Muscle of leg (tissue), 11 donors: ENCODE results near the gene C10orf90. TPM values are rescaled to one million over a fixed set of nuclear protein-coding genes. Genes with fewer than 3 reads are reported as not detected.
A peak's percentile ranks its signal among the peaks of the same experiment; 100 is the strongest.

Experiments used
- DNase-seq: peaks from one replicate; pipeline ENCODE4 v3.0.0; 2013
- H3K27ac ChIP-seq: one replicate; pipeline ENCODE4 v1.5.1; 2013; ENCODE audit warnings: mild to moderate bottlenecking, low read length, control low read depth
- H3K27me3 ChIP-seq: one replicate; pipeline ENCODE4 v1.6.1; 2013; ENCODE audit warnings: low read length; ENCODE audit not compliant: control insufficient read depth, insufficient read depth
- H3K36me3 ChIP-seq: one replicate; pipeline ENCODE4 v1.6.1; 2013; ENCODE audit warnings: low read length; ENCODE audit not compliant: control insufficient read depth, insufficient read depth
- H3K4me1 ChIP-seq: one replicate; pipeline ENCODE4 v1.6.1; 2013; ENCODE audit warnings: low read length; ENCODE audit not compliant: control insufficient read depth, insufficient read depth
- H3K4me3 ChIP-seq: one replicate; pipeline ENCODE4 v1.5.1; 2013; ENCODE audit warnings: low read length, control low read depth
- H3K9me3 ChIP-seq: replicated peaks from 2 replicates; pipeline ENCODE4 v1.6.1; 2013; ENCODE audit warnings: low read depth, low read length; ENCODE audit not compliant: control insufficient read depth
- WGBS: methylation state at CpG from one replicate; pipeline ENCODE4 v1.1.5; 2013; ENCODE audit warnings: missing lambda C conversion rate; ENCODE audit not compliant: insufficient coverage; 5-methylcytosine and 5-hydroxymethylcytosine counted together
- polyA plus RNA-seq, 8 donors: library from polyadenylated mRNA; unstranded; fragments of 120-200 nt; gene quantifications; one replicate each; pipeline versions ENCODE4 v1.2.1 to v1.2.3, GENCODE V29; 2013; ENCODE audit warnings: inconsistent platforms in 1 of 8, low replicate concordance in 1 of 8; ENCODE audit not compliant: insufficient read length in 8 of 8, insufficient read depth in 1 of 8
- total RNA-seq: library from RNA; stranded (reverse); fragments of 120-200 nt; gene quantifications from one replicate; pipeline ENCODE4 v1.2.4, GENCODE V29; 2013

The C10orf90 gene
- total and polyA plus RNA-seq, 9 donors = 0.53 to 1.1 (median 0.80) TPM

DNA sequence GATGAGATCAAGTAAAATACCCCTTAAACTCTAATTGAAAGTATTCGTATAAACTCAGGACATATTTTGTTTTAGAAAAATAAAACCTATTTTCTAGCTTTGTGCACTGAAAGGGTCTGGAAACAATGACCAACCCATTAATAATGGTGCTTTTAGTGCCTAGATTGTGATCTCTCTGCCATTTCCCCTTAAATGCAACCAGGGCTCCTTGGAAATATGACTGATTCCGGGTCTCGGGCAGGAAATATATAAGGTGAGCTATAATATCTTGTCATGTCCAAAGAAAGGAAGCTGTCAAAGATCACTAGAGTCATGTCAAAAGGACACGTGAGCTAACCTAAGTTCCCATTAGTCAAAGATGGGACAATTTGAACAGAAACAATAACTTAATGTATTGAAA is 269.9 kb downstream of the C10orf90 start:
- H3K36me3 ChIP-seq = no peaks in the 10 kb centered on the region
- H3K27ac ChIP-seq = no peak overlapping the region
- no peaks in the 10 kb centered on the region for H3K9me3 ChIP-seq
- WGBS = no CpG with 5 or more reads among the region's 4 CpGs
- H3K4me1 ChIP-seq = peaks cover 7% of the 10 kb centered on the region
- no peak overlapping the region for H3K4me3 ChIP-seq
- DNase-seq = no peak
- H3K27me3 ChIP-seq = no peaks in the 10 kb centered on the region

DNA sequence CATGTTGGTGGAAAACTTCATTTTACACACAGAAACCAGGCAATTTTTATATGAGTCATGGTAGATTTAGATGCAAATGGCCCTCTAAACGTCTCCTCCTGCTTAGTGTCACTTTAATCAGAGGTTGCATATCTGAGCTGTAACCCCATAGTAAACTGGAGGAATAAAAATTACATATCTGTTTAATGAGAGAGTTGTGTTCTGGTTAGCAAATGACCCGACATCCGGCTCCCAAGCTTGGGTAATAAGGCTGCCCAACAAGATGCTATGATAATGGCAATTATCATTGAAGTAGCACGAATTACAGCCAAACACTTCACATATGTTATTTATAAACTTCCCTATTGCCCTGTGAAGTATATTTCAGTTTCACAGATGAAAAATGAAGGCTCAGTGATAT is 271.6 kb downstream of the C10orf90 start:
- Histone ChIP-seq H3K36me3 (no peaks in the 10 kb centered on the region), H3K4me3 (no peak overlapping the region), H3K4me1 (peaks cover 9% of the 10 kb centered on the region), H3K27ac (no peak overlapping the region), H3K9me3 (no peaks in the 10 kb centered on the region), H3K27me3 (no peaks in the 10 kb centered on the region)
- DNase-seq = no peak
- no CpG with 5 or more reads among the region's 4 CpGs for WGBS

DNA sequence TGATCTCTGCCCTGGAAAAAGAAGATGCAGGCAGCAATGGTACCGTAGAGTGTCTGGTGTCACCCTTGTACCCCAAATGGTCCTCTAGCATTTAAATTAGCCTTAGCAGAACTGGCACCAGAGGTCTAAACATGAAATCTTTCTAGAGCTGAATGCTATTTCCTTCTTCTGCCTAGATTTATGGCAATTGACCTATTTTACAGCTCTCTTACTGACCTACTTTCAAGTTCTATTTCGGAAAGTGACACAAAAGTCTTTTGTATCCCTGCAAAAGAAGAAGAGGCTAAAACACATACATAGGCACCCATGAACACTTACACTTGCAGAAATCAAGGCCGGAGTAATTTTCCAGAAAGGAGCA is 272.1 kb downstream of the C10orf90 start:
- Histone ChIP-seq H3K36me3 (no peaks in the 10 kb centered on the region), H3K4me1 (peaks cover 9% of the 10 kb centered on the region), H3K4me3 (no peak overlapping the region), H3K27ac (no peak overlapping the region), H3K27me3 (no peaks in the 10 kb centered on the region), H3K9me3 (no peaks in the 10 kb centered on the region)
- no peak for DNase-seq
- 83% methylated on average over 1 of the region's 3 CpGs for WGBS

DNA sequence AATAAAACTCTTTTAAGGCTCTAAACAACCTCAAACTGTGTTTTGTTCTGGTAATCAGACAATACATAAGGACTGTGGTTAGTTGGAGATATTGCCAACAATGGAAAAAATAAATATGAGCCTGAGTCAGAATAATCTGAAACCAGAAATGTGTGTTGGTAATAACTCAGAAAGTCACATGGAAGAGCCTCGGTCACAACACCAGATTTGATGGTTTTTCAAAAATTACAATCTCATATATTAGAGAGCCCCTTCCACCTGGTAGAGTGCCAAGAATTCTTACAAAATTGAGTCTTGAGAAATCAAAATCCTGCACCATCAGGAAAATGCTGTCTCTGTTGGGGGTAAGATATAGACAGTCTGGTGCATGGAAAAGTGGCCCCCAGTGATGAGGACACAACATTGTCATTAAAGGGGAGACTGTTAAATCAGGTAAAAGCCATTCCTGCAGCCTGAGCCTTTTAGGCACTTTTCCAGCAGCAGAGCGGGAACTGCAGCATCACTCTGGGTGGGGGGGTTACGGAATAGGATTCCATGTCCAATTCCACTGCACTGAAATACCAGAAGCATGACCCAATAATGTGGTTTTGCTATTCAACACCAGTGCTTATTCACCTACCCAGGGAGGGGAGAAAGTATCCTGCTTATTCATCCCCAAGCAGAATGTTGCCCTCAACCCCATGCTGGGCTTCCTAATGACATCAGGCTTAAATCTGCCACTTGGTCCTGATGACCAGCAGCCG is 272.7 kb downstream of the C10orf90 start:
- H3K9me3 ChIP-seq = no peaks in the 10 kb centered on the region
- 67% methylated on average over 1 of the region's 4 CpGs for WGBS
- DNase-seq = peak; percentile 32
- no peak overlapping the region for H3K4me3 ChIP-seq
- no peaks in the 10 kb centered on the region for H3K27me3 ChIP-seq
- H3K36me3 ChIP-seq = no peaks in the 10 kb centered on the region
- no peak overlapping the region for H3K27ac ChIP-seq
- H3K4me1 ChIP-seq = peaks cover 9% of the 10 kb centered on the region

DNA sequence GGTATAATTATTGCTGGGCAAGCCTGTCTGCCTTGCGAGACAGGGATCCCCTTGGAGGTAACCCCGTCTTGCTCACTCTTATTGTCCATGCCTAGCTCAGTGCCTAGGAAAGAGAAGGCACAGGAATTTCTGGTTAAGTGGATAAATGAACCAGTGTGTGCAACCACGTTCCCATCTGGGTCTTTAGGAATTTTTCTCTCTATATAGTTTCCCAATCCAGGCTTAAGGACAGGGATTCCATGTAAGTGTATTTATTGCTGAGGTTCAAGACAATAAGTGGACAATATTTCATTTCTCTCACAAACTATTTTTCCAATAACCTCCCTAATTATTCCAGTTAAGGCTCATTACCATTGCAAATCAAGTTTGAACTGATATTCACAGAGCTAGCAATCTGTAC is 273.3 kb downstream of the C10orf90 start:
- 100% methylated on average over 1 of the region's 3 CpGs for WGBS
- DNase-seq = no peak
- Histone ChIP-seq H3K27me3 (no peaks in the 10 kb centered on the region), H3K27ac (no peak overlapping the region), H3K36me3 (no peaks in the 10 kb centered on the region), H3K4me1 (peaks cover 9% of the 10 kb centered on the region), H3K9me3 (no peaks in the 10 kb centered on the region), H3K4me3 (no peak overlapping the region)

DNA sequence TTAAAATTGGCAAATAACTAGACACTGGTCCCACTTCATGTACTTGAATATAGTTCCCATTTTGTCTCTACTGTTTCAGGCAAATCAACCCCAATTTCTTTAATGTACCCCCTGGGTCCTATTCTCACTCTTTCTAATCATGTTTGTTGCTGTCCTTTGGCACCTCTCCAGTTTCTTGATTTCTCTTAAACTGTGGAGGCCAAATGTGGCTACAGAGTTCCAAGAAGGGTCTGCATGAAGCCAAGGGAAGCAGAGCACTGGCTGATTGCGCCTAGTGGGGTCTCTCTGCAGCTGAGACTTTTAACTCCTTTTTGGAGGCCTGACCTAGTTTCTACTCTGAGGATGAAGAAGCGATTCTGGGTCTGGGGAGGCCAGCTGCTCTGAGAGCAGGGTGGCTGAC is 275.5 kb downstream of the C10orf90 start:
- Histone ChIP-seq H3K36me3 (no peaks in the 10 kb centered on the region), H3K4me1 (peaks cover 17% of the 10 kb centered on the region), H3K27me3 (no peaks in the 10 kb centered on the region), H3K9me3 (no peaks in the 10 kb centered on the region), H3K27ac (no peak overlapping the region), H3K4me3 (no peak overlapping the region)
- DNase-seq = peak; percentile 94
- WGBS = 45% methylated on average over 2 of the region's 2 CpGs

DNA sequence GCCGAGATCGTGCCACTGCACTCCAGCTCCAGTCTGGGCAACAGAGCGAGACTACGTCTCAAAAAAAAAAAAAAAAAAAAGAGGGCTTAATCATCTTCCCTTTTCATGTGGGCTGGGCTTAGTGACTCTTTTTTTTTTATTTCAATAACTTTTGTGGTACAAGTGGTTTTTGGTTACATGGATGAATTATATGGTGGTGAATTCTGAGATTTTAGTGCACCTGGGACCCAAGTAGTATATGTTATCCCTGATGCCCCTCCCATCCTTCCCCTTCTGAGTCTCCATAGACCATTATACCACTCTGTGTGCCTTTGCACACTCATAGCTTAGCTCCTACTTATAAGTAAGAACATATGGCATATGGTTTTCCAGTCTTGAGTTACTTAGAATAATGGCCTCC is 277.4 kb downstream of the C10orf90 start:
- H3K27me3 ChIP-seq = peaks cover 2% of the 10 kb centered on the region
- H3K36me3 ChIP-seq = no peaks in the 10 kb centered on the region
- no peaks in the 10 kb centered on the region for H3K9me3 ChIP-seq
- no peak for DNase-seq
- peaks cover 17% of the 10 kb centered on the region for H3K4me1 ChIP-seq
- no peak overlapping the region for H3K4me3 ChIP-seq
- no peak overlapping the region for H3K27ac ChIP-seq
- WGBS = no CpG with 5 or more reads among the region's 4 CpGs

DNA sequence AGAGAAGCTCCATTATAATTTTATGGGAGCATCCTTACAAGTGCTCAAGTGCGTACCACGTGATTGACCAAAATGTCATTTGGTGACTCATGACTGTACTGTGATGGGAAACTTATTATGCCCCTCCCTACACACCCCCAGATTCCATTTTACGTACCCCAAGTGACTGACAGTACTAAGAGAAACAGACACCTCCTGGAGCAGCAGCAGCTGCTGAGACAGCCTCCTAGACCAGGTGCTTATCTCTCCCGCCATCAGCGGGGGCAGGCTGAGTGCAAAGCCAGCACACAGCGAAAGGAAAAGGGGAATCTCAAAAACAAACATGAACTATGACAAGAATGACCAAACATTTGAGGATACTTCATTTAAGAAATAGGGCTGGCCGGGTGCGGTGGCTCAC is 278.0 kb downstream of the C10orf90 start:
- Histone ChIP-seq H3K36me3 (no peaks in the 10 kb centered on the region), H3K4me1 (peaks cover 17% of the 10 kb centered on the region), H3K27me3 (peaks cover 4% of the 10 kb centered on the region), H3K4me3 (no peak overlapping the region), H3K27ac (no peak overlapping the region), H3K9me3 (no peaks in the 10 kb centered on the region)
- 90% methylated on average over 2 of the region's 8 CpGs for WGBS
- DNase-seq = no peak

DNA sequence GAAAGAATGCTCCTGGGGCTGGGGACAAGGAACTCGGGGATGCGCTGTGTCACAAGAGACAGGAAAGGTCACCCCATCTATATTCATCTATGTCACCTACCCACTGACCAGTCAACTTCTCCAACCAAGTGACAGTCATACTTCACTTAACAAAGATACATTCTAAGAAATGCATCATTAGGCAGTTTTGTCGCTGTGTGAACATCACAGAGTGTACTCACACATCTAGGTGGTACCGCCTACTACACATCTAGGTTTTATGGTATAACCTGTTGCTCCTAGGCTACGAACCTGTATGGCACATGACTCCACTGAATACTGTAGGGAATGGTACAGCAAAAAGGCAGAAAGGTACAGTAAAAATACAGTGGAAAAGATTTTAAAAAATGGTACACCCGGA is 278.4 kb downstream of the C10orf90 start:
- H3K4me3 ChIP-seq = no peak overlapping the region
- 92% methylated on average over 3 of the region's 6 CpGs for WGBS
- H3K27me3 ChIP-seq = peaks cover 6% of the 10 kb centered on the region
- peak overlapping the region; percentile 2 for H3K27ac ChIP-seq
- no peak for DNase-seq
- H3K4me1 ChIP-seq = peaks cover 21% of the 10 kb centered on the region
- H3K9me3 ChIP-seq = no peaks in the 10 kb centered on the region
- H3K36me3 ChIP-seq = no peaks in the 10 kb centered on the region

DNA sequence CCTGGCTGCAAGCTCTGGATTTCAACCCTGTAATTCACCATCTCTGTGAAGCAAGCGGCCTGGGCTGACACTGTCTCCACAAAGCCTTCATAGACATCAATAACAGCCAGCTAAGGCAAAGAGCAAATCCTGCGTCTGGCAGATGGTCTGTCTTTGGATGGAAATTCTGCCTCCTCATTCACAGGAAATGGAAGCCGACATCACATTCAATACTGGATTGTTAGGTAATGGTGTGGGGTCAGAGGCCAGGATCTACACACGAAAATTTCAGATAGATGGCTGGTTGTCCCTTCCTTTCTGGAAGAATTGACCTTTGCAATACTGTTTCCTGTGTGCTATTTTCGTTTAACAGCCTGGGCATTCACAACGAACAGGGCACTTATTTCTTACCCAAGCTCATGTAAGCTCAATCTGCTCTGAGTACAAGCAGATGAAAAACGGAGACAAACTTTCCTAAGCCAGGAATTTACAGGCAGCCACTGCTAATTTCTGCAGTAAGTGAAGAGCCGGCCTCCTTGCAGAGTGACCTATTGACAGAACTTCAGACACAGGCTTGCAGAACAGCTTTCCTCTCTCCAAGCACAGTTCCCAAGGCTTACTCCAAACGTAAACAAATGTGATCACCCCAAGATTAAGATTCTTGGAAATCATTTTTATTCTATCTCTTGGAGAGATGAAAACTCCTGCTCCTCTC is 279.2 kb downstream of the C10orf90 start:
- Histone ChIP-seq H3K27me3 (peaks cover 8% of the 10 kb centered on the region), H3K27ac (peak overlapping the region; percentile 36), H3K9me3 (no peaks in the 10 kb centered on the region), H3K36me3 (no peaks in the 10 kb centered on the region), H3K4me3 (no peak overlapping the region), H3K4me1 (peaks cover 22% of the 10 kb centered on the region)
- WGBS = 23% methylated on average over 5 of the region's 9 CpGs
- peak; percentile 82 for DNase-seq
